ENCODE data around the gene GCNA.
"Not testable (repeated sequence)": the region's sequence is repeated elsewhere in the genome, so short reads cannot be mapped to it uniquely, and the experiment has no call there.

Gene GCNA

DNA sequence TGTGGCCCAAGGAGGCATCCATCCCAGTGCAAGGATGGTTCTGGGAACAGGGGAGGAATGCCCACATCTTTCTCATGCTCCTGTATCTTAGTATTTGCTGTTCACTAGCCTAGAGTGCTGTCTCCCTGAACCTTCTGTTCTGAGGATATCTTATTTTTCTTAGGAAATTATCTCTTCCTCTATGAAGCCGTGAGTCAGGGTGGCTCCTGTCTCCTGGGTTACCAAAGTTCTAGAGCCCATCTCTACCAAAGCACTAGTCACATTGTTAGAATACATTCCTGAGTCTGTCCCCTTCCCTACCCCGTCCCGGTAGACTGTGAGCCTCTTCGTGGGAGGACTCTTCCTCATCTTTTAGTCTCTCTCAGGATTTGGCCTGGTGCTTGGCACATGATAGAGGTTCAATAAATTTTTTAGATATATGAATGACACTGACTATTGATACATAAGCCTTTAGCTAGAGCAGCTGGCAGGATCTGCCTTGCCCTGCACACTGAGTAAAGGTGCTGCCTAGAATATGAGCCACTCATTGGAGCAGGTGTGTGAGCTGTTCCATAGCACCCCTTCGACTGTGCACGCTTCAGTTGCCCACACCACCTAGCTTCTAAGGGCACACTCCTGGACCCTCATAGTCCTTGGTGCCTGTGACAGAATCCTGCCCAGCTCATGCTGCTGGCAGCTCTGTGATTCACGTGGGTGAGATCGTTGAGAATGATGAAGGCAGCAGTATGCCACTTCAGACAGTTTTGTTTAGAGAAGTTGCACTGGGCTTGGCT, 26.7 kb downstream of the GCNA start:
- Histone ChIP-seq H3K27ac (no peak overlapping the region), H3K9ac (no peak overlapping the region), H3K4me3 (ENCODE audit: low read depth, low read length) (no peak overlapping the region), H2AFZ (no peak overlapping the region), H3K4me2 (ENCODE audit: low read length) (no peak overlapping the region), H3K79me2 (no peaks in the 10 kb centered on the region), H3K9me3 (ENCODE audit: control insufficient read depth, low read length) (no peaks in the 10 kb centered on the region), H3K4me1 (no peaks in the 10 kb centered on the region), H3K27me3 (ENCODE audit: control insufficient read depth, insufficient read depth, low read length) (no peaks in the 10 kb centered on the region), H3K36me3 (ENCODE audit: control insufficient read depth, insufficient read depth, low read length) (no peaks in the 10 kb centered on the region)
- TF ChIP-seq CTCF (IDR thresholded peaks at IDR 0.05), result no peak

DNA sequence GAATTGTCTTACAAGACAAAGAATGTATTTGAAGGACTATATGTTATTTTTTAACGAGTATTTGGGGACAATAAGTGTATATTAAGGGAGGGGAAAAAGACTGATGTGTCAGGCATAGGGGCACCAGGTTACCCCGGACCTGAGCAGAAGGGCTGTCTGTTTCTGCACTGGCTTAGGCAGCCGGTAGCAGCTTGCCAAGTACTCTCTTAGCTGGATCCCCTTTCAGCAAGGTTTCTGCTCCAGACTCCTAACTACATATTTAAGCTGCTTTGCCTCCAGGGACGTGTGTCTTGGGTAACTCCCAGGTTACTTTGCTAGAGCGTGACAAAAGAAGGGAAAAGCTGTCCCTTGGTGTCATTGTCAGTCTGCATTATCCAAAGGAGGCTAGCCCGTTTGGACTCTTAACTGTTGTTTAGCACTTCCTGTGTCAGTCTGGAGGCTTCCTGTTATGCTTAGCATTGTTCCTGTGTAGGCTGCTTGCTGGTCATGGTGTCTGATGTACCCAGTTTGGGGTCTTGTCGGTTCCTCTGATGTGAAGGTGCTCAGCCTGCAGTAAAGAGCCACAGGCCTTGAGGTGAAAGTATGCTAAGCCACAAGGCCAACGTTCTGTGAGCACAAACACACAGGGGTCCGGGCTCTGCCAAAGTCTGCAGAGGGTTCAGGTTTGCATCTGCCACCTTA, 28.4 kb downstream of the GCNA start:
- no peaks in the 10 kb centered on the region for H3K9me3 ChIP-seq (ENCODE audit: control insufficient read depth, low read length)
- H3K9ac ChIP-seq, result no peak overlapping the region
- H2AFZ ChIP-seq, result no peak overlapping the region
- no peak for TF ChIP-seq CTCF (IDR thresholded peaks at IDR 0.05)
- no peak overlapping the region for H3K27ac ChIP-seq
- H3K4me2 ChIP-seq (ENCODE audit: low read length), result no peak overlapping the region
- H3K4me1 ChIP-seq, result no peaks in the 10 kb centered on the region
- H3K27me3 ChIP-seq (ENCODE audit: control insufficient read depth, insufficient read depth, low read length), result no peaks in the 10 kb centered on the region
- no peaks in the 10 kb centered on the region for H3K79me2 ChIP-seq
- H3K36me3 ChIP-seq (ENCODE audit: control insufficient read depth, insufficient read depth, low read length), result no peaks in the 10 kb centered on the region
- no peak overlapping the region for H3K4me3 ChIP-seq (ENCODE audit: low read depth, low read length)

GRCh38 chrX:71607488-71607887, 29.3 kb downstream of the GCNA start:
- no peaks in the 10 kb centered on the region for H3K36me3 ChIP-seq (ENCODE audit: control insufficient read depth, insufficient read depth, low read length)
- no peak overlapping the region for H3K4me3 ChIP-seq (ENCODE audit: low read depth, low read length)
- H3K79me2 ChIP-seq, result no peaks in the 10 kb centered on the region
- no peak for TF ChIP-seq CTCF (IDR thresholded peaks at IDR 0.05)
- H3K27ac ChIP-seq, result no peak overlapping the region
- H3K9me3 ChIP-seq (ENCODE audit: control insufficient read depth, low read length), result no peaks in the 10 kb centered on the region
- H3K4me2 ChIP-seq (ENCODE audit: low read length), result no peak overlapping the region
- H3K9ac ChIP-seq, result no peak overlapping the region
- no peaks in the 10 kb centered on the region for H3K27me3 ChIP-seq (ENCODE audit: control insufficient read depth, insufficient read depth, low read length)
- H3K4me1 ChIP-seq, result no peaks in the 10 kb centered on the region
- no peak overlapping the region for H2AFZ ChIP-seq

GRCh38 chrX:71609095-71609750, 31.0 kb downstream of the GCNA start:
- Histone ChIP-seq H3K4me2 (ENCODE audit: low read length) (no peak overlapping the region), H3K4me1 (no peaks in the 10 kb centered on the region), H2AFZ (no peak overlapping the region), H3K27me3 (ENCODE audit: control insufficient read depth, insufficient read depth, low read length) (no peaks in the 10 kb centered on the region), H3K9ac (no peak overlapping the region), H3K9me3 (ENCODE audit: control insufficient read depth, low read length) (no peaks in the 10 kb centered on the region), H3K36me3 (ENCODE audit: control insufficient read depth, insufficient read depth, low read length) (no peaks in the 10 kb centered on the region), H3K4me3 (ENCODE audit: low read depth, low read length) (no peak overlapping the region), H3K27ac (no peak overlapping the region), H3K79me2 (no peaks in the 10 kb centered on the region)
- no peak for TF ChIP-seq CTCF (IDR thresholded peaks at IDR 0.05)

DNA sequence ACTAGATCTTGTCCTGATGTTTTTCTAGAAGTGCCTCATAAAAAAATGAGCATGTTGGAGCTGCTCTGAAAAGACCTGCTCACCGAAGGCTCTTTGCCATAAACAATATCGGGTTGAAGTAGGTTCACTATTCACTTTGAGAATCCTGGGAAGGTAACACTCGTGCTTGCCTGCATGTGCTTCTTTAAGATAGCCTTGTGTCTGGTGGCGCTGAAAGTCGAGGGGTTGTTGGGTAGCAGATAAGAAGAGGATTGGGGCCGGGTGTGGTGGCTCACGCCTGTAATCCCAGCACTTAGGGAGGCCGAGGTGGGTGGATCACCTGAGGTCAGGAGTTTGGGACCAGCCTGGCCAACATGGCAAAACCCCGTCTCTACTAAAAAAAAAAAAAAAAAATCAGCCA, 33.5 kb downstream of the GCNA start:
- H3K27ac ChIP-seq; H3K9me3 ChIP-seq (ENCODE audit: control insufficient read depth, low read length); H3K36me3 ChIP-seq (ENCODE audit: control insufficient read depth, insufficient read depth, low read length); H3K4me3 ChIP-seq (ENCODE audit: low read depth, low read length); H3K4me1 ChIP-seq; H2AFZ ChIP-seq; H3K27me3 ChIP-seq (ENCODE audit: control insufficient read depth, insufficient read depth, low read length); H3K9ac ChIP-seq; H3K4me2 ChIP-seq (ENCODE audit: low read length); H3K79me2 ChIP-seq: not testable (repeated sequence)
